HG03575 (cell line): ENCODE results near the gene PRR20C.
"Not testable (repeated sequence)": the region's sequence is repeated elsewhere in the genome, so short reads cannot be mapped to it uniquely, and the experiment has no call there.

Experiments used
- ATAC-seq: cut with Tn5 transposase; IDR thresholded peaks from one replicate; pipeline ENCODE4 v1.9.1; 2021; ENCODE audit not compliant: unreplicated experiment, insufficient number of reproducible peaks, low FRiP score; ENCODE audit errors: extremely low read depth

The PRR20C gene

GRCh38 chr13:57153761-57154160 lies at the start of gene PRR20C:
PRR20C (plus strand) TSS chr13:57154061; CDS start chr13:57154448, 387 bp downstream.
- not testable (repeated sequence) for ATAC-seq

- no peak for ATAC-seq
Observed at GRCh38 chr13:57114945-57115344, 38.9 kb upstream of the PRR20C start.

GRCh38 chr13:57123681-57124080 lies 30.2 kb upstream of the PRR20C start:
- no peak for ATAC-seq

- ATAC-seq = no peak
Observed at GRCh38 chr13:57128909-57129308, 25.0 kb upstream of the PRR20C start.

GRCh38 chr13:57136093-57136492 lies 17.8 kb upstream of the PRR20C start:
- no peak for ATAC-seq

GRCh38 chr13:57137585-57137984 lies 16.3 kb upstream of the PRR20C start:
- ATAC-seq = no peak

- no peak for ATAC-seq
Observed at GRCh38 chr13:57138988-57139387, 14.9 kb upstream of the PRR20C start.

- not testable (repeated sequence) for ATAC-seq
Observed at GRCh38 chr13:57139781-57140180, 14.1 kb upstream of the PRR20C start.

GRCh38 chr13:57140235-57140968 lies 13.5 kb upstream of the PRR20C start, which contains the start of gene PRR20A:
PRR20A (plus strand) TSS chr13:57140918; CDS start chr13:57141305, 387 bp downstream.
- not testable (repeated sequence) for ATAC-seq

GRCh38 chr13:57147188-57147587 lies 6.7 kb upstream of the PRR20C start, which contains the start of gene PRR20B:
PRR20B (plus strand) TSS chr13:57147488; CDS start chr13:57147875, 387 bp downstream.
- not testable (repeated sequence) for ATAC-seq

- not testable (repeated sequence) for ATAC-seq
Observed at GRCh38 chr13:57148106-57148505, 5.8 kb upstream of the PRR20C start.

- ATAC-seq = not testable (repeated sequence)
Observed at GRCh38 chr13:57160332-57160731, 6.5 kb downstream of the PRR20C start, which contains the start of gene PRR20D. PRR20D (plus strand) TSS chr13:57160632; CDS start chr13:57161019, 387 bp downstream.

GRCh38 chr13:57166897-57167296 lies 13.0 kb downstream of the PRR20C start, which contains the start of gene PRR20E:
PRR20E (plus strand) TSS chr13:57167197; CDS start chr13:57167584, 387 bp downstream.
- ATAC-seq = not testable (repeated sequence)

GRCh38 chr13:57191667-57192066 lies 37.8 kb downstream of the PRR20C start:
- no peak for ATAC-seq
